GM12891 (cell line): ENCODE results near the gene TNFRSF1B.

Experiments used
- POLR2A ChIP-seq: IDR thresholded peaks from 2 replicates; pipeline ENCODE4 v1.6.1; 2011; ENCODE audit warnings: low read depth, low read length, control low read depth
- POLR2AphosphoS5 ChIP-seq: IDR thresholded peaks from 2 replicates; pipeline ENCODE4 v1.6.1; 2011; ENCODE audit warnings: low read depth, low read length, control low read depth
- POU2F2 ChIP-seq: IDR thresholded peaks from 2 replicates; pipeline ENCODE4 v1.6.1; 2011; ENCODE audit warnings: low read depth, mild to moderate bottlenecking, control low read depth, low read length, moderate library complexity
- TAF1 ChIP-seq: IDR thresholded peaks from 2 replicates; pipeline ENCODE4 v1.6.1; 2011; ENCODE audit warnings: low read depth, low read length, control low read depth

- no peak for TF ChIP-seq POLR2AphosphoS5
- no peak for TF ChIP-seq TAF1
- no peak for TF ChIP-seq POLR2A
- TF ChIP-seq POU2F2: no peak
These were observed 22.5 kb downstream of the TNFRSF1B start for GRCh38 chr1:12189328-12189682.
